GM21723 (cell line): ENCODE data around the gene NSMF.

Experiments used
- ATAC-seq: cut with Tn5 transposase; IDR thresholded peaks from one replicate; pipeline ENCODE4 v1.9.1; 2021; ENCODE audit warnings: mild to moderate bottlenecking, moderate library complexity; ENCODE audit not compliant: unreplicated experiment

The NSMF gene

GRCh38 chr9:137397675-137398423 is 61.3 kb downstream of the NSMF start:
- no peak for ATAC-seq
